Activated T-cell treated with anti-CD3 and anti-CD28 coated beads, Interleukin-2, amount 50 U/mL, for 72 hours (primary cell): Measurements from ENCODE around the gene BRINP3. TPM values are rescaled to one million over a fixed set of nuclear protein-coding genes. Genes with fewer than 3 reads are reported as not detected.

Experiments
- ATAC-seq, 2 donors: fragments of 150-1000 bp; cut with Tn5 transposase; replicated peaks in 1 of 2; 2 replicates each; pipeline ENCODE4 v1.10.0; 2021; ENCODE audit warnings: moderate library complexity in 2 of 2, mild to moderate bottlenecking in 1 of 2
- DNase-seq, 2 donors: peaks; one replicate each; pipeline ENCODE4 v3.0.0; 2021 to 2022; ENCODE audit warnings: mixed read lengths in 1 of 2
- H3K27ac Mint-ChIP-seq: one replicate; pipeline ENCODE4 v1.8.0; 2022; ENCODE audit warnings: mild to moderate bottlenecking, moderate library complexity, mixed read lengths
- H3K27me3 Mint-ChIP-seq: one replicate; pipeline ENCODE4 v1.8.0; 2022; ENCODE audit warnings: low read depth, mixed read lengths
- H3K36me3 Mint-ChIP-seq, 2 donors: one replicate each; pipeline ENCODE4 v1.8.0; 2022; ENCODE audit warnings: mixed read lengths in 2 of 2, mild to moderate bottlenecking in 1 of 2; ENCODE audit not compliant: insufficient read depth in 2 of 2
- H3K4me1 Mint-ChIP-seq: one replicate; pipeline ENCODE4 v1.8.0; 2022; ENCODE audit warnings: low read depth, mixed read lengths
- H3K4me3 Mint-ChIP-seq, 2 donors: one replicate each; pipeline ENCODE4 v1.8.0; 2022; ENCODE audit warnings: mild to moderate bottlenecking in 2 of 2, mixed read lengths in 2 of 2, moderate library complexity in 2 of 2
- H3K9me3 Mint-ChIP-seq, 2 donors: one replicate each; pipeline ENCODE4 v1.8.0; 2022; ENCODE audit warnings: mixed read lengths in 2 of 2
- total RNA-seq, 2 donors: library from RNA; stranded (reverse); gene quantifications; one replicate each; pipeline ENCODE4 v1.2.3, GENCODE V29; 2022

Gene BRINP3
- total RNA-seq, 2 donors from 2014 or later: not detected

DNA sequence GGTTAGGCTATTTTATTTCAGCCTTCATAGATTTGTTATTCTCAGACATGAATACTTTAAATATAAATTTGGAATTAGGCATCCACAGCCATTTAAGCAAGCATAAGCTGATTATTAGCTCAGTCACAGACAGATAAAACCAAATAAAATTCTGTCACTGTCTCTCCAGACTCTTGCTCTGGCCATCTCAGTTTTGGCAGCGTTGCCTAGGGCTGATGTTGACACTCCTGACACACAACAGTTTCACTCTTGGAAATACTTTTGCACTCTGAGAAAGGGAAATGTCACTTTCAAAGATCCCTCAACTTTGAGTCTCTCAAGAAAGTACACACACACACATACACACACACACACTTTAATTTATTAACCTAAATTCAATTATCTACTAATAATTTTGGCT is 372.7 kb downstream of the BRINP3 start:
- Mint-ChIP-seq H3K4me3 (no peak overlapping the region), H3K27me3 (no peaks in the 10 kb centered on the region), H3K9me3 (peaks cover 0 to 2% of the 10 kb centered on the region in 2 donors), H3K27ac (no peak overlapping the region), H3K4me1 (no peaks in the 10 kb centered on the region), H3K36me3 (no peaks in the 10 kb centered on the region)
- ATAC-seq: no peak
- DNase-seq: no peak

GRCh38 chr1:190102757-190103326 is 374.8 kb downstream of the BRINP3 start:
- H3K27me3 Mint-ChIP-seq: no peaks in the 10 kb centered on the region
- H3K4me1 Mint-ChIP-seq: no peaks in the 10 kb centered on the region
- H3K9me3 Mint-ChIP-seq: peaks cover 0 to 4% of the 10 kb centered on the region in 2 donors
- peaks cover 0 to 1% of the 10 kb centered on the region in 2 donors for H3K36me3 Mint-ChIP-seq
- DNase-seq (no peak), ATAC-seq (no peak)
- H3K27ac Mint-ChIP-seq: no peak overlapping the region
- H3K4me3 Mint-ChIP-seq: no peak overlapping the region

GRCh38 chr1:190101756-190102155 is 375.9 kb downstream of the BRINP3 start:
- no peak for DNase-seq
- Mint-ChIP-seq H3K27ac (no peak overlapping the region), H3K36me3 (peaks cover 0 to 2% of the 10 kb centered on the region in 2 donors), H3K9me3 (peaks cover 0 to 4% of the 10 kb centered on the region in 2 donors), H3K4me3 (no peak overlapping the region), H3K27me3 (no peaks in the 10 kb centered on the region), H3K4me1 (no peaks in the 10 kb centered on the region)
- ATAC-seq: no peak

DNA sequence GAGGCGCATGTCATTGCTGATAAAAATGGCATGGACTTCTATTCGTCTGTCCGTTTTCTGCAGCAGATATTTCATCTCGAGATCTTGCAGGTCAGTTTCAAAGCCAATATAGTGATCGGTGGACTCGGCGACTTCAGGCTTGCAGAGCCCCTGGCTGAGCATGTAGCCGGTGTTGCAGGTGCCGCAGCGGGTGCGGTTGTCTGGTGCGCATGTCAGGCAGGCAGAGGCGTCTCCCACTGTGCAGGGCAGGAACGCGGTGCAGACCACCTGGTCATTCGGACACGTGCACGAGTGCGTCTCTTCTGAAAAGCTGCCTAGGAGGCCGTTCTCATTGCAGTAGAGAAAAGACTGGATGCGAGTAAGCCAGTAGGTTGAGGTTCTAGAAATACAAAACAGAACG is 378.9 kb downstream of the BRINP3 start:
- peaks cover 2 to 4% of the 10 kb centered on the region in 2 donors for H3K9me3 Mint-ChIP-seq
- no peak for DNase-seq
- H3K4me3 Mint-ChIP-seq: no peak overlapping the region
- H3K27ac Mint-ChIP-seq: no peak overlapping the region
- H3K36me3 Mint-ChIP-seq: peaks cover 0 to 2% of the 10 kb centered on the region in 2 donors
- no peak for ATAC-seq
- H3K27me3 Mint-ChIP-seq: no peaks in the 10 kb centered on the region
- H3K4me1 Mint-ChIP-seq: no peaks in the 10 kb centered on the region

GRCh38 chr1:190098107-190098506 is 379.6 kb downstream of the BRINP3 start:
- no peaks in the 10 kb centered on the region for H3K4me1 Mint-ChIP-seq
- ATAC-seq: no peak
- no peaks in the 10 kb centered on the region for H3K27me3 Mint-ChIP-seq
- peaks cover 0 to 2% of the 10 kb centered on the region in 2 donors for H3K36me3 Mint-ChIP-seq
- H3K27ac Mint-ChIP-seq: no peak overlapping the region
- peaks cover 2 to 4% of the 10 kb centered on the region in 2 donors for H3K9me3 Mint-ChIP-seq
- no peak for DNase-seq
- H3K4me3 Mint-ChIP-seq: no peak overlapping the region

- Mint-ChIP-seq H3K36me3 (peaks cover 0 to 2% of the 10 kb centered on the region in 2 donors), H3K9me3 (peaks cover 2% of the 10 kb centered on the region in 2 donors), H3K27me3 (no peaks in the 10 kb centered on the region), H3K4me3 (no peak overlapping the region), H3K27ac (no peak overlapping the region), H3K4me1 (no peaks in the 10 kb centered on the region)
- DNase-seq (no peak), ATAC-seq (no peak)
Observed at GRCh38 chr1:190095596-190095995, 382.1 kb downstream of the BRINP3 start.

GRCh38 chr1:190084552-190084951 is 393.1 kb downstream of the BRINP3 start:
- H3K27me3 Mint-ChIP-seq: no peaks in the 10 kb centered on the region
- DNase-seq: no peak
- no peak for ATAC-seq
- no peak overlapping the region for H3K4me3 Mint-ChIP-seq
- H3K4me1 Mint-ChIP-seq: no peaks in the 10 kb centered on the region
- no peak overlapping the region for H3K27ac Mint-ChIP-seq
- peaks cover 0 to 3% of the 10 kb centered on the region in 2 donors for H3K9me3 Mint-ChIP-seq
- H3K36me3 Mint-ChIP-seq: no peaks in the 10 kb centered on the region

DNA sequence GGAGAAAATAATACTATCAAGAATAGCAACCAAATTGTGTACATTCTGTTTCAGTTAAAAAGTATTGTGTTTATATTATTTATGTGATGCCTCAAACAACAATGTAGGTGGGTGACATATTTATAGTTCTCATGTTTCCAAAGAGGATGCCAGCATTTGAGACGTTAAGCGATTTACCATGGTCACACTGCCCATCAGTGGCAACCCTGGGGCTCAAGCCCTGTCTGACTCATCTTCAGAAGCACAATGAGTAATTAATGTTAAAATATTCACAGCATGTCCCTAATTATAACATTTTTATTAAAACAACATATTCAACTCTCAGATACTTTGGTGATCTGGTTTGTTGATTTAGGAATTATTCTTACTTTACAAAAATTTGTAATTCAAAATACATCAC is 409.4 kb downstream of the BRINP3 start:
- Mint-ChIP-seq H3K27ac (no peak overlapping the region), H3K36me3 (no peaks in the 10 kb centered on the region), H3K9me3 (peaks cover 0 to 19% of the 10 kb centered on the region in 2 donors), H3K4me3 (no peak overlapping the region), H3K27me3 (no peaks in the 10 kb centered on the region), H3K4me1 (no peaks in the 10 kb centered on the region)
- no peak for ATAC-seq
- DNase-seq: no peak

DNA sequence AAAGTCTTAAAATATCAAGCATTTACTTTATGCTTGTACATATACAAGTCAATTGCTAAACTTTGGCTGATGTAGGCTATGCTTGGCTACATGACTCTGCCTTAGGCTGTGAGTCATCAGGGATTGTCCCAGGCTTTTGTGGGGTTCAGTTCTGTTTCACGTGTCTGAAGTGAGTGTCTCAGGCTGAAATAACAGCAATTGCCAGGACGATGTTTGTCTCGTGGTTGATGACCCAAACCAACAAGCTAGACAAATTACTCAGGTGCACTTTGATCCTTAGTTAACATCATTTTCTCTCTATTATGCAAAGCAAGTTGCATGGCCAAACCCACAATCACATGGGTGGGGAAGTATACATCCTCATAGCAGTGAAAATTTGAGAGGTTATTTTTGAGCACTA is 410.1 kb downstream of the BRINP3 start:
- peaks cover 0 to 15% of the 10 kb centered on the region in 2 donors for H3K9me3 Mint-ChIP-seq
- H3K4me3 Mint-ChIP-seq: no peak overlapping the region
- H3K4me1 Mint-ChIP-seq: no peaks in the 10 kb centered on the region
- peak in 1 of 2 donors; percentile 8 for DNase-seq
- H3K36me3 Mint-ChIP-seq: no peaks in the 10 kb centered on the region
- ATAC-seq: peak; percentile 44 to 75
- no peak overlapping the region for H3K27ac Mint-ChIP-seq
- H3K27me3 Mint-ChIP-seq: no peaks in the 10 kb centered on the region

- H3K9me3 Mint-ChIP-seq: peaks cover 2 to 12% of the 10 kb centered on the region in 2 donors
- ATAC-seq: no peak
- no peaks in the 10 kb centered on the region for H3K36me3 Mint-ChIP-seq
- H3K27me3 Mint-ChIP-seq: no peaks in the 10 kb centered on the region
- H3K4me3 Mint-ChIP-seq: no peak overlapping the region
- no peak for DNase-seq
- no peak overlapping the region for H3K27ac Mint-ChIP-seq
- H3K4me1 Mint-ChIP-seq: no peaks in the 10 kb centered on the region
Observed at GRCh38 chr1:190066011-190066410, 411.7 kb downstream of the BRINP3 start.

DNA sequence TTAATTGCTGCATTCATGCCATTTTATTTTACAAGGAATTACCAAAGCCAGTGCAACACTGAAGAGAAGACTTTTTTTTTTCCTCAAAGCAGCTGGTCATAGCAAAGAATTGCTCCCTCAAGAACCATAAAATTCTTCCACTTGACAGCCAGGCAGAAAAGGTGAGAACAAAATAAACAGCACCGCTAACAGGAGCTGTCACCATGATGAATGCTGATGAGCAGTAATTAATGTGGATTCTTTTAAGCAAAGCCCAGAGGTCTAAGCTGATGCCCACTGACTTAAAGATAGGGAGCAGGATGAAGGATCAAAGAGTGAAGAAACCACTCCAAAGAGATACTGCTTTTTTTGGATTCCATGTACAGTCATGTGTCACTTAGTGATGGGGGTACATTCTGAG is 428.4 kb downstream of the BRINP3 start:
- Mint-ChIP-seq H3K4me3 (no peak overlapping the region), H3K4me1 (no peaks in the 10 kb centered on the region), H3K9me3 (peaks cover 2 to 6% of the 10 kb centered on the region in 2 donors), H3K36me3 (no peaks in the 10 kb centered on the region), H3K27ac (no peak overlapping the region), H3K27me3 (no peaks in the 10 kb centered on the region)
- no peak for ATAC-seq
- no peak for DNase-seq
